ENCODE data around the gene PTRH1.
"Not testable (repeated sequence)": the region's sequence is repeated elsewhere in the genome, so short reads cannot be mapped to it uniquely, and the experiment has no call there.

The PTRH1 gene, protein sequence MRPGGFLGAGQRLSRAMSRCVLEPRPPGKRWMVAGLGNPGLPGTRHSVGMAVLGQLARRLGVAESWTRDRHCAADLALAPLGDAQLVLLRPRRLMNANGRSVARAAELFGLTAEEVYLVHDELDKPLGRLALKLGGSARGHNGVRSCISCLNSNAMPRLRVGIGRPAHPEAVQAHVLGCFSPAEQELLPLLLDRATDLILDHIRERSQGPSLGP

DNA sequence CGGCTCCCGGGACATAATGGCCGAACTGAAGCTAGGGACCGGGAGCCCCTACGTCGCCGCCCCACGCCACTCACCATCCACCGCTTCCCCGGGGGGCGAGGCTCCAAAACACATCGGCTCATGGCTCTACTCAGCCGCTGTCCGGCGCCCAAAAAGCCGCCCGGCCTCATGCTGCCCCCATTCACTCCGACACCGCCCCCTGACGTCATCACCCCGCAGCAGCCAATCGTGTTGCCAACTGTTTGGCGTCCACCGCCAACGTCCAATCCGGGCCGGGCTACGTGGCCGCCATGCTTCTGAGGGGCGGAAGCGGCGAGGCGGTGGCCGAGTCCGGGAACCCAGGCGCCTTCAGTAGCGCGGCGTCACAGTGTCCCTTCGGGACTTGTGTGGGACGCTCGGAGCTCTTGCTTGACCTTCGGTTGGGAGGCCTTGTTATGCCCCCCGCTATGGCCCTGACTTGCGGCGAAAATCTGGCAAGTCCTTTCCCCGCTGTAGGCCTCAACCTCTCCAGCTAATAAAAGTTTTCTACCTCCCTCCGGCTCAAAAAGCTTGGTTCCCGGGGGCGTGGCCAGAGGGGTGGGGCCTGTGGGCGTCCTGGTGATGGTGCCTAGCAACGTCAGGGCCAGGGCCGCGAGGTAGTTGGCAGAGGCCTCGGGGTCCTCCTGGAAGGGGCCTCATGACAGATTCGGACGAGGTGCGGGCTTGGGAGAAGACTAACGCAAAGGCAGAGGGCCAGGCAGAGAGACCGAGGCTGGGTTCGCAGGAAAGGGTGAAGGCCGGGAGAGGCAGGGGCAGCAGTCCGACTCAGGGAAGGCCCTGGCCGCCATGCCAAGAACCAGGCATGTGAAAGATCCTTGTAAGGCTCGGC lies at the start of gene PTRH1, which contains the start of gene TTC16:
Gene PTRH1 (minus strand): TSS at position 194 of the 868 bp plus-strand sequence. CDS start 24 bp downstream, at position 170.
Gene TTC16 (plus strand): TSS at position 610 of the 868 bp plus-strand sequence. CDS start 67 bp downstream, at position 677.
- peak; percentile 81 for DNase-seq (ENCODE audit: low read depth, low spot score)

DNA sequence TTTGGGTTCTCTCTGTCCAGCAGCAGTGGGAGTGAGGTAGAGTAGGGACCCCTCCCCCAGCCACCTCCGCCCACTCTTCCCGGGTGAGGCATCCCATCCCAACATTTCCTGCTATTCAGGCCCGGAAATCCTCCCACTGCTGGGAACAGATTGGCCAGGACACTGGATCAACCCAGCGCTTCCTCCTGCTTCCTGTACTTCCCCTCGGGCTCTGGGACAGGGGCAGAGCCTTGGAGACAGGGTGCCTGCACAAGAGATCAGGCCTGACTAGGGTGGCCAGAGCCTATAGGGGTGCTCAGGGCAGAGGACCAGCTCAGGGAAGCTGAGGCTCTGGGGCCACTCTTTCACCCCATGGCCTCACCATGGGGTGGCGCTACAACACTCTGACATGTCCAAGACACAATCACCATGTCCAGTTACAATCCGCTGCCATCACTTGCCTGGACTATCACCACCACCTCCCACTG lies 48.5 kb upstream of the PTRH1 start:
- no peak for DNase-seq (ENCODE audit: low read depth, low spot score)

DNA sequence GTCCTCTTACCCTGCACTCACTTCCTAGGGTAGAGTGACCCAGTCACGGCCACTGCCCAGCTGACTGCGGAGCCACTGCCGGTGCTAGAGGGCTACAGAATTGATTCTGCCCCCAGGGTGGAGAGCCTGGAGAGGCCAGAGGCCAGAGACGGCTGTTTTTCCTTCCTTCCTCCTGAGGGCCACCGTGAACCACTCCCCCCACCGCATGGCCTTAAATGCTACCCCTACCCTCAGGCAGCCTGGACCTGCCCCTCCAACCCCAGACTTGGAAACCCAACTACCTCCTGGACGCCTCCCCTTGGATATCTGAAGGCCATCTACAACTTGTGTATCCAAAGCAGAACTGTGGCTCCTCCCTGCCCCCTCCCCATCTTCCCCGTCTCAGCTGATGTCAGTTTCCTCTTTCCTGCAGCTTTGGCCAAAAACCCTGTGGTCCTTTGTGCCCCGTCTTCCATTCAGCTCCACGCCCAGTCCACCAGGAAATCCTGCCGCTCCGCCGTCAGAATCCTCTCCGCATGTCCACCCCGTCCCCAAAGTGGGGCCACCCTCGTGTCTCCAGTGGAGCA lies 46.7 kb upstream of the PTRH1 start:
- no peak for DNase-seq (ENCODE audit: low read depth, low spot score)

DNA sequence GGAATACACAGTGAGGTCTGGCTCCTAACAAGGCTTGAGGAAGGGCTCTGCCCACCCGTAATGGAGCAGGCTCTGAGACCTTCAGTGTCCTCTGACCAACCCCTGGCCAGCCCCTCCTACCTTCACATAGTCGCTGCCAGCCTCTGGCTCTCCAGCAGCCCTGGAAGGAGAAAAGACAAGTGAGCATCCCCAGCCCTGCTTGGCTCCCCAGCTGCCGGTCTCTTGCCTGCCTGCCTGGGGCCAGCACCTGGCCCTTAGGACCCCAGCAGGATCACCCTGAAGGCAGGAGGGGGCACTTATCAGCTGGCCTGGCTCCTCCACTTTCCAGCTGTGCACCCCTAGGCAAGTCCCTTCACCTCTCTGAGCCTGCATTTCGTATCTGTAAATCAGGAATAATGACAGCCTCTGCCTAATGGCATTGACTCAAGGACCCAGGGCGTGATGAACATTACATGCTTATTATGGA lies 46.1 kb upstream of the PTRH1 start:
- no peak for DNase-seq (ENCODE audit: low read depth, low spot score)

DNA sequence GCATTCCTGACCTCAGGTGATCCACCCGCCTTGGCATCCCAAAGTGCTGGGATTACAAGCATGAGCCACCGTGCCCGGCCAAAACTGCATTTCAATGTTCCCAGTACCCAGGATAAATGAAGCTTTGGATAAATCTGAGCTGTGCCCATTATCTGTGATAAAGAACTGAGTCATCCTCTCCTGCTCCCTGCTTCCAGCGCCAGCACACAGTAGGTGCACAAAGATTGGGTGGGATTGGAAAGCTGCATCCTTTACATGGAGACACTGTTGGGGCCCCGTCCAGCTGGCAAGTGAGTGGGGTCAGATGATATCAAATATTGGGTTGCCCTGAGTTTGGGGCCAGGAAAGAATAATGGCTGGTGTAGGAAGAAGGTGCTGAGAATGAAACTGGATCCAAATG lies 45.6 kb upstream of the PTRH1 start:
- no peak for DNase-seq (ENCODE audit: low read depth, low spot score)

DNA sequence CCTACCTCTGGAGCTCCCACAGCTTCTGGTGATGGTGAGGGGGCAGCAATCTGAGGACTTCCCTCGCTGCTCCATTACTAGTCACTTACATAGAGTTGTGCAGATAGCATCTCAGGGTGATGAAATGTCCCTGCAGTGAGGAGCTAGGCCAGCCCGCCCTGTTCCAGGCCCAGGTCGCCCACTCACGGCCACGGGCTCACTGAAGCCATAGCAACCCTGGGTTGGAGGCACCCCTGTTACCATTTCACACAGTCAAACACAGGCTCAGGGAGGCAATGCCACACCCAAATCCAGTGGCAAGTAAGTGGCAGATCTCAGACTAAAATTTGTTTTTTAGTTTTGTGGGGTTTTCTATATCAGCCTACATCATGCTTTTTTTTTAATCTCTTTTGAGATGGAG lies 43.4 kb upstream of the PTRH1 start:
- no peak for DNase-seq (ENCODE audit: low read depth, low spot score)

DNA sequence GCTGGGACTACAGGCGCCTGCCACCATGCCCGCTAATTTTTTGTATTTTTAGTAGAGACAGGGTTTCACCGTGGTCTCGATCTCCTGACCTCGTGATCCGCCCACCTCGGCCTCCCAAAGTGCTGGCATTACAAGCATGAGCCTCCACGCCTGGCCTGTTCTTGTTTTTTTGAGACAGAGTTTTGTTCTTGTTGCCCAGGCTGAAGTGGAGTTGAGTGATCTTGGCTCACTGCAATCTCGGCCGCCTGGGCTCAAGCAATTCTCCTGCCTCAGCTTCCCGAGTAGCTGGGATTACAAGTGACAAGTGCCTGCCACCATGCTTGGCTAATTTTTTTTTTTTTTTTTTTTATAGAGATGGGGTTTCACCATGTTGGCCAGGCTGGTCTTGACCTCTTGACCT lies 41.3 kb upstream of the PTRH1 start:
- DNase-seq (ENCODE audit: low read depth, low spot score) = not testable (repeated sequence)

DNA sequence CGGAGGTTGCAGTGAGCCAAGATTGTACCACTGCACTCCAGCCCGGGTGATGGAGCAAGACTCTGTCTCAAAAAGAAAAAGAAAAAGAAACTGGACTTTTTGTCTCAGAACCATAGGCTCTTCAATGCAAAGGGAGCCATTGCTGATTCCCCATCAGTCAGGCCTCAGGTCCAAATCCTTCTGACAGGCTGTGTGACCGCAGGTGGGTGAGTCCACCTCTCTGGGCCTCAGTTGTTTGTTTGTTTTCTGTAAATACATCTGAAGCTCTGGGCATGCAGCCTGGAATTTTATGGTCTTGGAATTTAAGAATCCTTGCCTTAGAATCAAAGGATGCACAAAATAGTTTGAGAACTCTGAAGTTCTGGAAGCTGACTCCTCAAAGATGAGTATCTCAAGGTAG lies 40.8 kb upstream of the PTRH1 start:
- no peak for DNase-seq (ENCODE audit: low read depth, low spot score)

DNA sequence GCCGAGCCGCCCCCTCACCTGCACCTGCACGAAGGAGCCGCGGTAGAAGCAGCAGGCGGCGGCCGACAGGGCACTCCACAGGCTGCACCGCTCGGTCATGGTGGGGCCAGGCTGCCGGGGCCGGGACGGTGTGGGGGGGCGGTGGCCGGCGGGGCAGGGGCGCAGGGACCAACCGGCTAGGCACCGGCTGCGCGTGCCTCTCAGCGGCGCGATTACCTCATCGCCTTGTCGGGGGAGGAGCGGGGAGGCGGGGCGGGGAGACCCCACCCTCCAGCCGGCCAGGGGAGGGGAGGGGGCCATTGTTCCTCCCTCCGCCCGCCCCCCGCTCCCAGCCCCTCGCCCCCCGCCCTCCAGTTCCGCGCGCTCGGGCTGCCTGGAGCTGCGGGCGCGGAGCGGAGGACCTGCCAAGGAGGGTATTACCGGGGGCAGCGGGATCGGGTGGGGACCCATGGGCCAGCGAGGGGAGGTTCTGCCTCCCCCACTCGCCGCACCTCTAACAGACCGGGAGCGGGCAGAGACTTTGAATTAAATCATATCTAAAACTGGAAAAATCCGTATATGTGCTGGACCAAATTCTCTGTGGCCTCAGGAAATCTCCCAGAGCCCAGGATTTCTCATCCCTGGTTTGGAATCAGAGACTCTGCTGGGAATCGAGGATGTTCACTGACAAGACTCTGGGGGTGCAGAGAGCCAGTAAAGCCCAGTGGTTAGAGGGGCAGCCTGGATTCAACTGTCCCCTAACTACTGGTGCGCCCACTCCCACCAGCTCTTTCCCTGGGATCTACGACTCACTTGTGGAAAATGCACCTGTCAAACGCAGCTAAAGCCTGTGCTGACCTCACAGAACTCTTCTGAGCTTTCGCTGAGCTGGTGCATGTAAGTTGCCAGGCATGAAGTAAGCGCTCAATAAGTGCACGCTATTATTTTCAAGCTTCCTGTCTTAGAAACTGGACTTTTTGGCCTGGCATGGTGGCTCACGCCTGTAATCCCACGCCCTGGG lies 39.9 kb upstream of the PTRH1 start:
- no peak for DNase-seq (ENCODE audit: low read depth, low spot score)

DNA sequence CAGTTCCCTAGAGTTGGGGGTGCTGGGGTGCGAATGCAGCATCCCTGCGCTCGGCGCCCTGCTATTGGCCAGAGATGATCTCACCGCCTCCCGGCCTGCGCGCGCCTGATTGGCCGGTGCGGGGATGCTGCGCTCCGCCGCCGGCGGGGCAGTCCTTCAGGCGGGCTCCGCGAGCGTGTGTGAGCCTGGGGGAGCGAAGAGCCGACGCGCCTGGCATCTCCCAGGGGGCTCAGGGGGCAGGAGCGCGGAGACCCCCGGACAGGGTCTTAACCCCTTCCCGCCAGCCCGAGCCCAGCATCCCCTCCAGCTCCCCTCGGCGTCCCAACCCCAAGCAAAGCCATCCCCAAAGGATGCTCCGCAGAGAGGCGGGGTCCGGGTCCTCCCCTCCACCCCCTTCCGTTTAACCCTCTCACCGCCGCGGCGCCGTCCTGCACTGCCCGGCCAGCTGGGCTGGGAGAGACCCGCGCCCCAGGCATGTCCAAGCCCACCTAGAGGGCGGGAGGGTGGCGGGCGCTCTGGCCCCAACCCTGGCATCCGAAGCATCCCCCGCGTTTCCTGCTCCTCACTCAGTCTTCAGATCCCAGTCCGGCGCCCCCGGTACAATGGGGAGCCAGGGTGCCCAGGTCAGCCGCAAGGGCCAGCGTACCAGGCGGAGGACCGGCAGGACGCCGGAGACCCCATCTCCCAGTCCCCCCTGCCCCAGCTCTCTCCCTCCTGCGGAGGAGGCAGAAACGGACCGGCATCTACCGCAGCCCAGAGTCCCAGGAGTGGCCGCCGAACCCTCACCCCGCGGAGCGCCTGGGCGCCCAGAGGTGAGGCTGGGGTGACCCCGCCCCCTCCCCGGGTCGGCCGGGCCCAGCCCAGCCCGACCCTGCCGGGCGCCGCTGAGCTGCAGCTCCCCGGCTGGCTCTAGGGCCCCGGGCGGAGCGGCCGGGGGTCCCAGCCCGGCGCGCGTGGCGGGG lies 38.9 kb upstream of the PTRH1 start:
- no peak for DNase-seq (ENCODE audit: low read depth, low spot score)

DNA sequence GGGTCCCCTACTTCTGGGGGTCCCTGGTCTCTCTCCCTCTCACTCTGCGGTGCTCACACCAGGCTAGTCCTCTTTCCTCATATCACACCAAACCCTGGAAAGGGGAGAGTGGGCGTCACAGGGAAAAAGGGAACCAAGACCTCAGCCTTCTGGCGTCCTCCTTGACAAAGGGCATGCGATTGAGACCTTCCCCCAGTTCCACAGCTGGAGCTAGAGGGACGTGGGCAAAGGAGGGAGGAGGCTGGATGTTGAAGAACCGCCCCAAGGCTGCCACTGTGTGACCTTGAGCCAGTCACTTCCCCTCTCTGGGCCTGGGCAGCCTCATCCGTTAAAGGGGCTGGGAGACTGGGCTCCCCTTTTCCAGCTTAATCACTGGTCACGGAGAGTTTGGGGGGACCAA lies 38.2 kb upstream of the PTRH1 start:
- DNase-seq (ENCODE audit: low read depth, low spot score) = no peak

DNA sequence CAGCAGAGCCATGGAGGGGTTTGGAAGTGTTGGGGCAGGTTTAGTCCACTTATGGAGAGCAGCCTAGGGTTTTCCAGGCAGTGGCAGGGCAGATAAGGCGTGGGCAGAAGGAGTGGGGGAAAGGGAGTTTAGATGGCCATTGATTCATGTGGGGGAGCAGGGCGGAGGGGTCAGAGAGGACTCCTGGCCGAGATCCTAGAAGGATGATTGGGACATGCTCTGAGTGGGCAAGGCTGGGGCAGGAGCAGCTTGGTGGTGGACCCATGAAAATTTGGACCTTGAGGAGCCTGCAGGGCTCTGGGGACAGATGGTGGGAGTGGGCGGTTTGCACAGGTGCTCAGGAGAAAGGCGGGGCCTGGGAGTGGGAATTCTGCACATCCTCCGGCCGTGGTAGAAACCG lies 37.7 kb upstream of the PTRH1 start:
- no peak for DNase-seq (ENCODE audit: low read depth, low spot score)

DNA sequence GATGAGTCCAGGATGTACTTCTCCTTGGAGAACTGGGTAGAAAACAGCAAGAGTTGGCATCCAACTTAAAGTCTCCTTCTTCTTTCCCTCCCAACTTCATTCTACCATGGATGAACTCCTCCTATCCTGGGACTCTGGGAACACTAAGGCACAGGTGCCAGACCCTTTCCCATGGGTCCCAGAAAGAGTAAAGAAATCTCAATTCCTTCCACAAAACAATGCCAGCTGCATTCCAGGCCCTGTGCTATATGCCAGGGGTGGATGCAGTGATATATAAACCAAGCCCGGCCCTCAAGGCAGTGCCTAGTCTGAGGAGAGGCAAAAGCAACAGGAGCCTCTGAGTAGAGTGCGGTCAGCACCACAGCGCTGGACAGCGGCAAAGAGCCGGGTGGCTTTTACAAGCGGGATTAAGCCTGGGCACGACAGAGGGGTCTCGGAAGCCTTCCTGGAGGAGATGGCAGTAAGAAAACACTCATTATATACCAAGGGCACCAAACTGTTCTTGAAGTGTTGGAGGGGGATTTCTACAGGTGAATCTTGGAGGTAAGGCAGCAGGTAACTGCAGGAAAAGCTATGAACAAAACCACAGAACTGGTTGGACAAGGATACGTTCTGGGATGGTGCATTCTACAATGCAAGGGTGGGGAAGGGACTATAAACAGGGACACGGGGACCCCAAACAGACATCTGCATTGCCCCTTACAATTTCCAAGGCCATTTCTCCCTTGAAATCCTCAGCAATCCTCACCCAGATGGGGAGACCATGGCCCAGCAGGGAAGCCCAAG lies 36.0 kb upstream of the PTRH1 start:
- DNase-seq (ENCODE audit: low read depth, low spot score) = no peak

DNA sequence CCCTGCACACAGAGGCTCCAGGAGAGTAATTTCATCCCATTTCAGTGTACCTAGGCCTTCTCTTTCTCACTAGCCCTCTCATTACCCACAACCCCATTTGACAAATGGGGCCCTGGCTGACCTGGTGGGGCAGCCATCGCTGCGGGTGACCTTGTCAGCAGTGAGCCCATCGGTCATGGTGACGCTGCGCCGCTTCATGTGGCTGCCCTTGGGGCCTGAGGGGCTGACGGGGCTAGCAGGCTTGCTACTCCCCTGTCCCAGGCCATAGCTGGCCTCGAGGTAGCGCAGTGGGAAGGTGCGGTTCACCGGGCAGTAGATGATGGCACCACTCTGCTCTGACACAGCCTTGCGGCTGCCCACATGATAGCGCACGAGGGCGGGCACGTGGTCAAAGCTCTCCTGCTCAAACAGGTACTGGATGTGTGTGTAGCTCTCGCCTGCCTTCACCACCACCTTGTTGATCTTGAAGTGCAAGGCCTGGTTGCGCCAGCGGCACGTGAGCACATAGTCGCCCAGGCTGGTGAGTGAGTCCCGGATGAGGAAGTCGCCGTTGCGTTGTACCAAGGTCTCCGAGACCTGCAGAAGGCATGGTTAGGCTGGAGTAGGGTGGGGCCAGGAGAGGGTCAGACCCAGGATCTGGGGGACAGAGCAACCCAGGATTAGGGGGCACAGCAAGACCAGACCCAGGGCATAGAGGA lies 33.8 kb upstream of the PTRH1 start:
- no peak for DNase-seq (ENCODE audit: low read depth, low spot score)

DNA sequence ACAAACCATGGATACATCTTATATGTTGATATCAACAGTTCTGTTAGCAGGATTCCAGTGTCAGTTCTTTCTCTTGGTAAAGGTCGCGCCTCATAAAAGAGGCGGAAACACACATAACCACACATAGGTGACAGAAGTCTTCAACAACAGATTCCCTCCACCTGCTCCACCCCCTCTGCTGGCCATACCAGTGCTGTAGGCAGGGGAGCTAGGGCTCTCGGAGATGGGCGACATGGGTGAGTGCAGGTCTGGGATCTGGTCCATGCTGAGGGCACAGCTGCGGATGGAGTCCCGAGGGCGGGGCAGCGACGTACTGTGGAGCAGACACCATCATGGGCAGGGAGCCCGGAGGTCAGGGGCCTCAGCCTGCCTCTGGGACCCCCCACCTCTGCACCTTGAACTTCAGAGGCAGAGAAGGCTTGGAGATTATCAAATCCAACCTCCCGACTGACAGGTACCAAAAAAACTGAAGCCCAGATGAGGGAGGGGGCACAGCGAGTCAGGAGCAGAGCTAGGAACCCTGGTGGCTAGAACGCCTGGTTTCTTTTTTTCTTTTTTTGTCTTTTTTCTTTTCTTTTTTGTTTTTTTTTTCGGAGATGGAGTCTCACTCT lies 31.6 kb upstream of the PTRH1 start:
- DNase-seq (ENCODE audit: low read depth, low spot score) = no peak

DNA sequence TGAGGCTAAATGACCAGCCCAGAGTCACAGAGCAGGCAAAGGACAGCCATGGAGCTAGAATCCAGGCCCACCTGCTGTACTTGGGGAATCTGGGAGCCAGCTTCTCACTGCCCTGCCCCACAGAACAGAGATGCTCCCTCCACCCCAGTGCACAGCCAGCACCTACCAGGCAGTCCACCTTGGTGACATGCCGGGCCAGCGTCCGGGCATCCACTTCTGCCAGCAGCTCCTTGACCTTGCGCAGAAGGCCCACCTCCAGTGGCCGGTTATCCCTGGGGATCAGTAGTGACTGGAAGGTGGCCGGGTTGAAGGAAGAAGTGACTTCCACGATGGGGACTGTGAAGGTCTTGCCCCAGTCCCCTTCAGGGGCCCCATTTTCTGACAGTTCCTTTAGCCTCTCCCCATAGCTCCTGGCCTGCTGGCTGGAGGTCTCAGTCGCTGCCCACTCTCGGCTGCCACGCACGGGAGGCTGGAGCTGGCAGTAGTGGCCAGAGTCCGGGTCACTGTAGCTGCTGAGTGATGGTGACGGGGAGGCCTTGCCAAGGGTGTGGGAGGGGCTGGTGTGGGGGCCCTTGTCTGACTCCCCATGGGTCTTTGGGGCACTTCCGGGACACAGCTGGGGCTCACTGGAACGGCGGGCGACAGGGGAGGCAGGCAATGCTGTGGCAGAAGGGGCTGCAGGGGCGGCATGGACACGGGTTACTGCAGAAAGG lies 29.1 kb upstream of the PTRH1 start:
- no peak for DNase-seq (ENCODE audit: low read depth, low spot score)

DNA sequence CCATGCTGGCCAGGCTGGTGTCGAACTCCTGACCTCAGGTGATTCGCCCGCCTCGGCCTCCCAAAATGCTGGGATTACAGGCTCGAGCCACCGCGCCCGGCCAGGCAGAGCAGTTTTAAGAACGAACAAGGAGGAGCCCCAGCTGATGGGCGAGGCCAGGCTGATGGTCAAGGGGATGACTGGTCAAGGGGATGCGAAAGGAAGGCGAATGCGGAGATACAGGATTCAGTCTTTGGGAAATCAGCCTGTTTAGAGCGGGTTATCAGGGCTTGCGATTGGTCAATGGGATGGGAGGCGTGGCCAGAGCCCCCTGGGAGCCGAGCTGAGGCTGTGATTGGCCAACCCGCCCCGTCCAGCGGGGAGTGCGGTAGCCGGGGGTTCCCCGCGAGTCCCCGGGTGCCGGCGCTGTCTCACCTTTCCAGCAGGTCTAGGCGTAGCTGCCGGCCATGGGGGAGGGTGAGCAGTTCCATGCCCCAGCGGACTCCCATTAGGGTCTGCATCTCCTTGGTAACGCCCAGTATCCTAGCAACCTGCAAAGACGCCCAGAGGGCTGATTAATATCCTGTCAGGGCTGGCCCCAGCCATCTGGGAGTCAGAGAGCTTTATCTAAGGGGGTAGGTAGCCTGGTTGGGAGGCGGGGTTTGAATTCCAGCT lies 27.1 kb upstream of the PTRH1 start:
- peak; percentile 86 for DNase-seq (ENCODE audit: low read depth, low spot score)
